Left ventricle myocardium inferior (tissue), 1 donor: ENCODE data around the gene DCTN5. TPM values are rescaled to one million over a fixed set of nuclear protein-coding genes. Genes with fewer than 3 reads are reported as not detected.

Experiments used
- DNase-seq: peaks from one replicate; pipeline ENCODE4 v3.0.0-alpha.2; 2020
- H3K27ac ChIP-seq: fragments of 200-600 bp; replicated peaks from 2 replicates; pipeline ENCODE4 v1.8.0; 2021
- H3K27me3 ChIP-seq: fragments of 200-600 bp; 2 replicates; pipeline ENCODE4 v1.8.0; 2021; ENCODE audit warnings: low read depth
- H3K36me3 ChIP-seq: fragments of 200-600 bp; 2 replicates; pipeline ENCODE4 v1.8.0; 2021
- H3K4me1 ChIP-seq: fragments of 200-600 bp; 2 replicates; pipeline ENCODE4 v1.8.0; 2021
- H3K4me3 ChIP-seq: fragments of 200-600 bp; 2 replicates; pipeline ENCODE4 v1.8.0; 2021; ENCODE audit warnings: mild to moderate bottlenecking, moderate library complexity
- H3K9me3 ChIP-seq: fragments of 200-600 bp; replicated peaks from 2 replicates; pipeline ENCODE4 v1.8.0; 2021
- CTCF ChIP-seq: fragments of 200-600 bp; IDR thresholded peaks from 2 replicates; pipeline ENCODE4 v1.8.0; 2021; ENCODE audit warnings: antibody characterized with exemption, mild to moderate bottlenecking, borderline replicate concordance
- intact Hi-C: fragments of 100-400 bp; cut with micrococcal nuclease; formaldehyde crosslinking; loops from one replicate; pipeline ENCODE4 v1.11.0; 2022
- long read RNA-seq: library from polyadenylated mRNA; unstranded; transcript quantifications from one replicate; pipeline ENCODE4 v2.0.0, GENCODE V29; 2021
- total RNA-seq: library from RNA; stranded (reverse); fragmentation: NEBNext Ultra II Directional; extraction: Animal tissue kit (Norgen Biotek cat#: 25700); gene quantifications from one replicate; pipeline ENCODE4 v1.2.1, GENCODE V29; 2021
- donor health status: DM: no; HTN: yes; CAD: no; lungs with severe emphysema.

Gene DCTN5
- 40.0 TPM for total RNA-seq
- long read RNA-seq, full-length matches to known transcripts: 56 of 60 reads
- long read RNA-seq, partial matches to known transcripts: 1 of 60 reads
- long read RNA-seq, other reads (novel, unspliced or antisense): 3 of 60 reads

DNA sequence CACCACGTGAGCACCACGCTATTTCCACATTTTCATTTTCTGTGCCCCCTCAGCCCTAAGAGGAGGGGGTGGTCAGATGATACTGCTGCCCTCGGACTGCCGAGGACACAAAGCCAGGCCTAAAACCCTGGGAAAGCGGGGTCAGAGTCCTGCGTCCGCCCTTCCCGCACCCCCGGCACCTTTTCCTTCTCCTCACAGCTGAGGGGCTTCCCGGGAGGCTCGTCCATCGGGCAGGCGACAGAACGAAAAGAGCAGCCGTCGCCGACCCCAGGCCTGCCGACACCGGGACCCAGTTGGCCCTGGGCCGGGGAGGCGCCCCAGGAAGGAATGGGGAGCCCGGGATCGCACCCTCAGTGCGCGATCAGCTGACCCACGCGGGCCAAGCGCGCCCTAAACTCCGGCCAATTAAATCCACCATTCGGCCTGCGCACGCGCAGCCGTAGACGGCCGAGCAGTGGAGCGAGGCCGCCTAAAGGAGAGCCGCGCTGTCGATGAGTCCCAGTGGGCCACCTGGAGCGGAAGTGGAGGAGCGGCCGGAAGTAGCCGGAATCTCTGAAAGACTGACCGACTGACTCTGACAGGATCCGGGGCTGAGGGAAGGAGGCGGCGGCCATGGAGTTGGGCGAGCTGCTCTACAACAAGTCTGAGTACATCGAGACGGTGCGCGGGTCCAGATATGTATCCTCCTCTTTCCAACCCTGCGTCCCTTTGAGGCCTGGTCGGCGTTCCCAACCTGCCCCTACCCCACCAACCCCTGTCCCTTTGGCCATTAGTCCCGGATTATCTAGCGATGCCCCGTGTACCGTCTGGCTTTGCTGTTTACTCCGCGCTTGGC lies at the start of gene DCTN5, which contains the start of gene PALB2:
DCTN5 (plus strand) TSS at position 536 of the 835 bp plus-strand sequence; CDS start at position 613, 77 bp downstream.
PALB2 (minus strand) TSS at position 380 of the 835 bp plus-strand sequence; CDS start at position 227, 153 bp downstream.
- peaks cover 40% of the 10 kb centered on the region for H3K36me3 ChIP-seq

GRCh38 chr16:23594186-23594585 lies 47.1 kb upstream of the DCTN5 start:
- Histone ChIP-seq H3K27me3 (no peaks in the 10 kb centered on the region), H3K27ac (peak overlapping the region; percentile 95), H3K4me3 (peak overlapping the region; percentile 96), H3K9me3 (no peaks in the 10 kb centered on the region), H3K36me3 (peaks cover 50% of the 10 kb centered on the region), H3K4me1 (peaks cover 66% of the 10 kb centered on the region)
- intact Hi-C loops: no loop called here
- DNase-seq: peak; percentile 36
- TF ChIP-seq CTCF: no peak

More for the DNA sequence above, at the start of gene DCTN5, which contains the start of gene PALB2:
- Histone ChIP-seq H3K27me3 (no peaks in the 10 kb centered on the region), H3K4me3 (peak within 1 kb of the TSS; percentile 96), H3K27ac (peak within 1 kb of the TSS; percentile 83), H3K9me3 (no peaks in the 10 kb centered on the region), H3K4me1 (peaks cover 37% of the 10 kb centered on the region)
- no peak for TF ChIP-seq CTCF
- DNase-seq: peak; percentile 93
- intact Hi-C loops: no loop called here

- Histone ChIP-seq H3K4me1 (peaks cover 57% of the 10 kb centered on the region), H3K4me3 (peak overlapping the region; percentile 96), H3K27me3 (no peaks in the 10 kb centered on the region), H3K9me3 (no peaks in the 10 kb centered on the region), H3K27ac (peak overlapping the region; percentile 95), H3K36me3 (peaks cover 38% of the 10 kb centered on the region)
- TF ChIP-seq CTCF: no peak
- intact Hi-C loops: no loop called here
- DNase-seq: no peak
Observed at GRCh38 chr16:23595246-23595950, 45.9 kb upstream of the DCTN5 start.

DNA sequence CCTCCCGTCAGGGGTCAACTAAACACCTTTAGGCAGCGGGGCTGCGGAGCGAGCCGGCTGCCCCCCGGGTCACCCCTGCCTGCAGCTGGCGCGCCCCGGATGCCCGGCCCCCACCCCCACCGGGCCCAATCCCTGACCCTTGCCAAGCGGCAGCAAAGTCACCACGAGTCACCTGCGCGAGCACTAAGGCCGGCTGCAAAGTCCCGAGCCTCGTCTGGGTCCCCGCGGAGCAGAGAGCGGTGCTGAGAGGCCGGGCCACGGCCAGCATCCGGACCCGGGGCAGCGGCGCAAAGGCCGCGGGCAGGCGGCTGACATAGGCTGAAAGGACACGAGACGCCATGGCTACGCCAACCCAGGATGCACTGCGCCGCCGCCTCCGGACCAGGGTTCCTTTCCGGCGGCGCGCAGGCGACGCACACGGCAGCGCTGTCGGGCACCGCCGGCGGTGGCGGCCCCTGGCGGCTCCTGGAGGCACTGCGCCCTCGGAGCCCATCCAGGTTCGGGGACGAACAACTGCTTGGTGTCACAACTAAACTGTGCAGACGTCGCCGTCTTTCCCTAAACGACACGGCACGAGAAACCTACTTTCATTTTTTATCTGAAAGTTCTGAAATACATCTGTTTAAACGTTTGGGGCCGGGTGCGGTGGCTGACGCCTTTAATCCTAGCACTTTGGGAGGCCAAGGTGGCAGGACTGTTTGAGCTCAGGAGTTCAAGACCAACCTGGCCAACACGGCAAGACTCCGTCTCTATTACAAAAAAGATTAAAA lies 45.1 kb upstream of the DCTN5 start, which contains the start of gene NDUFAB1:
NDUFAB1 (minus strand) TSS at position 366 of the 770 bp plus-strand sequence; CDS start at position 340, 26 bp downstream.
- Histone ChIP-seq H3K4me3 (peak within 1 kb of the TSS; percentile 96), H3K27me3 (no peaks in the 10 kb centered on the region), H3K36me3 (peaks cover 37% of the 10 kb centered on the region), H3K4me1 (peaks cover 50% of the 10 kb centered on the region), H3K27ac (peak within 1 kb of the TSS; percentile 95), H3K9me3 (no peaks in the 10 kb centered on the region)
- DNase-seq: peak; percentile 91
- intact Hi-C loops: no loop called here
- TF ChIP-seq CTCF: peak; percentile 100
